ENCODE measurements around the gene ZPR1. TPM values are rescaled to one million over a fixed set of nuclear protein-coding genes. Genes with fewer than 3 reads are reported as not detected.

ZPR1 gene
- total and polyA plus RNA-seq, 5 experiments from 2014 or later = 29.5 to 74.4 (median 42.9) TPM

GRCh38 chr11:116788534-116788933, 711 bp upstream of the ZPR1 start:
- Mint-ChIP-seq H3K4me3 (peak overlapping the region; percentile 75 to 99 (median 97)), H3K36me3 (peaks cover 0 to 35% (median 13%) of the 10 kb centered on the region in 3 donors), H3K27me3 (peaks cover 0 to 5% (median 0%) of the 10 kb centered on the region in 5 donors), H3K4me1 (peaks cover 20 to 51% (median 41%) of the 10 kb centered on the region in 4 donors), H3K9me3 (peaks cover 0 to 2% (median 0%) of the 10 kb centered on the region in 9 donors), H3K27ac (peak overlapping the region; percentile 86 to 100 (median 98))
- POLR2A ChIA-PET = interaction anchor here (1.5 to 4.0 kb wide), 6 partner anchors 15 to 442 kb away, joined by 5 to 66 read pairs (median 11); partner anchors contain the start of genes BUD13, SIDT2 and SIK3
- ATAC-seq (no peak), DNase-seq (no peak)

GRCh38 chr11:116787436-116787785, 412 bp downstream of the ZPR1 start:
- peaks cover 0 to 5% (median 0%) of the 10 kb centered on the region in 5 donors for H3K27me3 Mint-ChIP-seq
- DNase-seq = peak in 2 of 10 donors; percentile 2 to 14
- ATAC-seq = peak; percentile 5 to 21
- peak overlapping the region; percentile 75 to 99 (median 97) for H3K4me3 Mint-ChIP-seq
- peak overlapping the region; percentile 83 to 100 (median 94) for H3K27ac Mint-ChIP-seq
- peaks cover 0 to 46% (median 14%) of the 10 kb centered on the region in 3 donors for H3K36me3 Mint-ChIP-seq
- H3K9me3 Mint-ChIP-seq = peaks cover 0 to 2% (median 0%) of the 10 kb centered on the region in 9 donors
- H3K4me1 Mint-ChIP-seq = peaks cover 20 to 56% (median 45%) of the 10 kb centered on the region in 4 donors
- POLR2A ChIA-PET = interaction anchor here (0.6 to 4.0 kb wide), 8 partner anchors 14 to 443 kb away, joined by 4 to 66 read pairs (median 8); partner anchors contain the start of genes APOA4, BUD13, SIDT2 and SIK3

GRCh38 chr11:116786966-116787365, 857 bp downstream of the ZPR1 start:
- Mint-ChIP-seq H3K27ac (peak overlapping the region; percentile 75 to 100 (median 94)), H3K4me1 (peaks cover 19 to 56% (median 47%) of the 10 kb centered on the region in 4 donors), H3K4me3 (peak overlapping the region; percentile 75 to 99 (median 97)), H3K9me3 (peaks cover 0 to 2% (median 0%) of the 10 kb centered on the region in 9 donors), H3K27me3 (peaks cover 0 to 5% (median 0%) of the 10 kb centered on the region in 5 donors), H3K36me3 (peaks cover 0 to 51% (median 18%) of the 10 kb centered on the region in 3 donors)
- ATAC-seq (no peak), DNase-seq (no peak)
- POLR2A ChIA-PET = interaction anchor here (0.9 to 4.0 kb wide), 7 partner anchors 13 to 392 kb away, joined by 3 to 66 read pairs (median 8); partner anchors contain the start of genes APOA4, BUD13, SIDT2 and SIK3

GRCh38 chr11:116786326-116786725, 1.5 kb downstream of the ZPR1 start:
- ATAC-seq = no peak
- H3K36me3 Mint-ChIP-seq = peaks cover 0 to 57% (median 18%) of the 10 kb centered on the region in 3 donors
- H3K27ac Mint-ChIP-seq = peak overlapping the region in 8 of 10 donors; percentile 17 to 100 (median 87)
- no peak for DNase-seq
- H3K27me3 Mint-ChIP-seq = peaks cover 0 to 5% (median 0%) of the 10 kb centered on the region in 5 donors
- POLR2A ChIA-PET = interaction anchor here (0.9 to 4.0 kb wide), 5 partner anchors 12 to 68 kb away, joined by 3 to 66 read pairs (median 14); partner anchors contain the start of genes APOA4 and BUD13
- peaks cover 0 to 2% (median 0%) of the 10 kb centered on the region in 9 donors for H3K9me3 Mint-ChIP-seq
- H3K4me3 Mint-ChIP-seq = peak overlapping the region; percentile 75 to 99 (median 97)
- H3K4me1 Mint-ChIP-seq = peaks cover 21 to 56% (median 48%) of the 10 kb centered on the region in 4 donors

- no peak overlapping the region for H3K4me3 Mint-ChIP-seq
- peak overlapping the region in 4 of 10 donors; percentile 13 to 51 (median 42) for H3K27ac Mint-ChIP-seq
- peaks cover 11 to 47% (median 36%) of the 10 kb centered on the region in 4 donors for H3K4me1 Mint-ChIP-seq
- H3K9me3 Mint-ChIP-seq = no peaks in the 10 kb centered on the region
- ATAC-seq (no peak), DNase-seq (no peak)
- POLR2A ChIA-PET = interaction anchor here (0.6 kb wide), 1 partner anchor 323 kb away, joined by 3 read pairs; no protein-coding TSS in a partner anchor
- H3K27me3 Mint-ChIP-seq = no peaks in the 10 kb centered on the region
- H3K36me3 Mint-ChIP-seq = peaks cover 0 to 89% (median 29%) of the 10 kb centered on the region in 3 donors
These were observed 5.1 kb downstream of the ZPR1 start for GRCh38 chr11:116782728-116783127.

GRCh38 chr11:116778556-116778955, 9.3 kb downstream of the ZPR1 start:
- H3K4me1 Mint-ChIP-seq = peaks cover 15 to 32% (median 18%) of the 10 kb centered on the region in 4 donors
- ATAC-seq = no peak
- H3K9me3 Mint-ChIP-seq = no peaks in the 10 kb centered on the region
- no peak overlapping the region for H3K27ac Mint-ChIP-seq
- H3K4me3 Mint-ChIP-seq = no peak overlapping the region
- no peaks in the 10 kb centered on the region for H3K27me3 Mint-ChIP-seq
- peaks cover 0 to 76% (median 17%) of the 10 kb centered on the region in 3 donors for H3K36me3 Mint-ChIP-seq
- POLR2A ChIA-PET = no interaction called here
- no peak for DNase-seq

GRCh38 chr11:116777056-116777455, 10.8 kb downstream of the ZPR1 start:
- Mint-ChIP-seq H3K9me3 (no peaks in the 10 kb centered on the region), H3K4me3 (no peak overlapping the region), H3K27ac (peak overlapping the region in 5 of 10 donors; percentile 0 to 63 (median 36)), H3K27me3 (no peaks in the 10 kb centered on the region), H3K36me3 (peaks cover 0 to 61% (median 12%) of the 10 kb centered on the region in 3 donors), H3K4me1 (peaks cover 18 to 27% (median 24%) of the 10 kb centered on the region in 4 donors)
- POLR2A ChIA-PET = interaction anchor here (6.0 kb wide), 1 partner anchor 10 kb away, joined by 66 read pairs; the partner anchor contains the start of gene ZPR1
- DNase-seq (no peak), ATAC-seq (no peak)

- POLR2A ChIA-PET = interaction anchor here (6.0 kb wide), 1 partner anchor 11 kb away, joined by 66 read pairs; the partner anchor contains the start of gene ZPR1
- Mint-ChIP-seq H3K36me3 (peaks cover 0 to 56% (median 11%) of the 10 kb centered on the region in 3 donors), H3K27ac (peak overlapping the region in 3 of 10 donors; percentile 27 to 60 (median 38)), H3K4me1 (peaks cover 18 to 31% (median 29%) of the 10 kb centered on the region in 4 donors), H3K4me3 (no peak overlapping the region), H3K9me3 (no peaks in the 10 kb centered on the region), H3K27me3 (no peaks in the 10 kb centered on the region)
- DNase-seq (no peak), ATAC-seq (no peak)
These were observed 11.3 kb downstream of the ZPR1 start for GRCh38 chr11:116776522-116776984.

- no peaks in the 10 kb centered on the region for H3K9me3 Mint-ChIP-seq
- H3K4me1 Mint-ChIP-seq = peaks cover 19 to 33% (median 30%) of the 10 kb centered on the region in 4 donors
- POLR2A ChIA-PET = interaction anchor here (6.0 kb wide), 1 partner anchor 11 kb away, joined by 66 read pairs; the partner anchor contains the start of gene ZPR1
- no peak for ATAC-seq
- peaks cover 0 to 50% (median 9%) of the 10 kb centered on the region in 3 donors for H3K36me3 Mint-ChIP-seq
- H3K4me3 Mint-ChIP-seq = no peak overlapping the region
- no peak for DNase-seq
- H3K27ac Mint-ChIP-seq = peak overlapping the region in 6 of 10 donors; percentile 25 to 76 (median 57)
- H3K27me3 Mint-ChIP-seq = no peaks in the 10 kb centered on the region
These were observed 11.8 kb downstream of the ZPR1 start for GRCh38 chr11:116775975-116776374.

GRCh38 chr11:116774661-116775060, 13.2 kb downstream of the ZPR1 start:
- Mint-ChIP-seq H3K4me3 (peak overlapping the region in 4 of 10 donors; percentile 26 to 60 (median 44)), H3K27ac (peak overlapping the region in 8 of 10 donors; percentile 10 to 90 (median 50)), H3K4me1 (peaks cover 19 to 40% (median 36%) of the 10 kb centered on the region in 4 donors), H3K36me3 (peaks cover 0 to 44% (median 7%) of the 10 kb centered on the region in 3 donors), H3K9me3 (no peaks in the 10 kb centered on the region), H3K27me3 (no peaks in the 10 kb centered on the region)
- ATAC-seq (no peak), DNase-seq (no peak)
- POLR2A ChIA-PET = interaction anchor here (2.3 to 6.0 kb wide), 2 partner anchors 12 to 61 kb away, joined by 8 to 66 read pairs; partner anchors contain the start of gene ZPR1

GRCh38 chr11:116773203-116774097, 14.4 kb downstream of the ZPR1 start:
- H3K36me3 Mint-ChIP-seq = peaks cover 0 to 44% (median 0%) of the 10 kb centered on the region in 3 donors
- H3K4me1 Mint-ChIP-seq = peaks cover 19 to 46% (median 41%) of the 10 kb centered on the region in 4 donors
- ATAC-seq (peak in 1 of 2 donors; percentile 2), DNase-seq (no peak)
- H3K27me3 Mint-ChIP-seq = no peaks in the 10 kb centered on the region
- POLR2A ChIA-PET = interaction anchor here (0.6 to 6.0 kb wide), 14 partner anchors 8 to 554 kb away, joined by 3 to 66 read pairs (median 5); partner anchors contain the start of genes APOA5, CEP164, PAFAH1B2 and SIK3
- peak overlapping the region; percentile 84 to 99 (median 98) for H3K4me3 Mint-ChIP-seq
- no peaks in the 10 kb centered on the region for H3K9me3 Mint-ChIP-seq
- peak overlapping the region; percentile 93 to 99 (median 97) for H3K27ac Mint-ChIP-seq

Measured in naive thymus-derived CD8-positive, alpha-beta T cell (primary cell).